Measurements from ENCODE around the gene ONECUT1.

DNA sequence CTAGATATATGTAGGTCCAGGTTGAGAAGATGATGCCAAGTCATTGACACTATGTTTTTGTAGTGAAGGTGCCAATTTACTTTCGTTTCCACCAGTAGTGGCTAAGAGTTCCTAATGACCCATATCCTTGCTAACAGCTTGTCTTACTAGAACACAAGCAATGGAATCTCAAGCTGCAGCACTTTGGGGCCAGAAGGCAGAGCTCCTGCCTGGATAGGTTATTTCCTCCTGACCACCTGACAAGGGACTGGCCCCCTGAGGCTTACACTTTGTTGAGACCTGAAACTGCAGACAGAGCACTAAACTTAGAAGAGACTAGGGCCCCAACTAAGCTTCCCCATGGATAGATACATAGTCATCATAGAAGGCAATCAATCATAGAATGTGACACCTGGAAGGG is 11.7 kb downstream of the ONECUT1 start:
- TF ChIP-seq, protein P1, sequence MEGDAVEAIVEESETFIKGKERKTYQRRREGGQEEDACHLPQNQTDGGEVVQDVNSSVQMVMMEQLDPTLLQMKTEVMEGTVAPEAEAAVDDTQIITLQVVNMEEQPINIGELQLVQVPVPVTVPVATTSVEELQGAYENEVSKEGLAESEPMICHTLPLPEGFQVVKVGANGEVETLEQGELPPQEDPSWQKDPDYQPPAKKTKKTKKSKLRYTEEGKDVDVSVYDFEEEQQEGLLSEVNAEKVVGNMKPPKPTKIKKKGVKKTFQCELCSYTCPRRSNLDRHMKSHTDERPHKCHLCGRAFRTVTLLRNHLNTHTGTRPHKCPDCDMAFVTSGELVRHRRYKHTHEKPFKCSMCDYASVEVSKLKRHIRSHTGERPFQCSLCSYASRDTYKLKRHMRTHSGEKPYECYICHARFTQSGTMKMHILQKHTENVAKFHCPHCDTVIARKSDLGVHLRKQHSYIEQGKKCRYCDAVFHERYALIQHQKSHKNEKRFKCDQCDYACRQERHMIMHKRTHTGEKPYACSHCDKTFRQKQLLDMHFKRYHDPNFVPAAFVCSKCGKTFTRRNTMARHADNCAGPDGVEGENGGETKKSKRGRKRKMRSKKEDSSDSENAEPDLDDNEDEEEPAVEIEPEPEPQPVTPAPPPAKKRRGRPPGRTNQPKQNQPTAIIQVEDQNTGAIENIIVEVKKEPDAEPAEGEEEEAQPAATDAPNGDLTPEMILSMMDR (IDR thresholded peaks at IDR 0.05): no peak
- no peak for TF ChIP-seq POLR2A (IDR thresholded peaks at IDR 0.05)
- no peak for TF ChIP-seq EP300 (IDR thresholded peaks at IDR 0.05)

All from ovary (tissue), 3 donors.